Stimulated activated CD4-positive, alpha-beta T cell treated with anti-CD3 and anti-CD28 coated beads, Interleukin-12 subunit alpha, Interleukin-12 subunit beta, amount 100 ng/mL, for 24 hours (primary cell): ENCODE measurements around the gene CD63.

Experiments used
- DNase-seq, 2 experiments: peaks; one replicate each; pipeline ENCODE4 v3.0.0-alpha.2; 2020; ENCODE audit warnings: low read depth in 2 of 2

The CD63 gene

DNA sequence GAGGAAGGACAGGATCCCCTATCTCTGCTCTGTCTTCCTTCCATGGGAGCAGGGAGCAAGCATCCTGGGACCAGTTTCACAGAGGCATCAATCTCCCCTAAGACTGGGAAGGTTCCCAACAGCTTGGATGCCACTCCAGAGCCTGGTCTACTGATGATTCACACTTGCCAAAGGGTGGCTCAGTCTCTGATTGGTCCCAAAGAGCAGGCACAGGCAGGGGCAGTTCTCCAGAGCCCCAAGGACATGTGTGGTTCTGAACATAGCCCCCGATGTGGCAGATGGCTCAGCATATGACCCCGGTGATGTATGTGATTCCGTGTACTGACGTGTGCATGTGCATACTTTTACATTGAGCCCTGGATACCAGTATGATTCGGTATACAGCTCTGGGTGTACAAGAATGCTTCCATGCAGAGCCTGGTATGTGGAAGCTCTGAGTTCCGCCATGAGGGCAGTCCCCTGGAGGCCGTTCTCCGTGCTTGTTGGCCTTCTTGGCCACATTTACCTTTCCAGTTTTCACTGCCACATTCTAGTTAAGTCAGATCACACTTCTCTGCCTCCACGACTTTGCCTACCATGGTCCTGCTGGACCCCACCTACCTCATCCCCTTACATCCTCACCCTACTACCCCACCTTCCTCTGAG is 42.3 kb downstream of the CD63 start:
- DNase-seq, result no peak

DNA sequence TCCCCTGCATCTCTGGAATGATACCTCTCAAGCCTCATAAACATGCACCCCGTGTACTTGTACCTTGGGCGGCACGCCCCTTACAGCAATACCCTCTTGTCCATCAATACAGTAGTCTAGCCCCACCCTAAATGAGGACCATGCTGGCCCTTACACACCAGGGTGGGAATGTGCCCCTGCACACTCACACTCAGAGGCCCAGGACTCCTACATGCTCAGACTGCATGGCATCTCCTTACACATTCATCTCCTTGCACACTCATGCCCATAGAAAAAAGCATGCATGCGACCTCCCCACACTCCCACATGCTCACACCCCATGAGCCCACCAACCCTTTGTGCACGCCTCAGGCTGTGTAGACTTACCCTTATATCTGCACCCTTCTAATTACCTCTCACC is 43.1 kb downstream of the CD63 start:
- no peak for DNase-seq

DNA sequence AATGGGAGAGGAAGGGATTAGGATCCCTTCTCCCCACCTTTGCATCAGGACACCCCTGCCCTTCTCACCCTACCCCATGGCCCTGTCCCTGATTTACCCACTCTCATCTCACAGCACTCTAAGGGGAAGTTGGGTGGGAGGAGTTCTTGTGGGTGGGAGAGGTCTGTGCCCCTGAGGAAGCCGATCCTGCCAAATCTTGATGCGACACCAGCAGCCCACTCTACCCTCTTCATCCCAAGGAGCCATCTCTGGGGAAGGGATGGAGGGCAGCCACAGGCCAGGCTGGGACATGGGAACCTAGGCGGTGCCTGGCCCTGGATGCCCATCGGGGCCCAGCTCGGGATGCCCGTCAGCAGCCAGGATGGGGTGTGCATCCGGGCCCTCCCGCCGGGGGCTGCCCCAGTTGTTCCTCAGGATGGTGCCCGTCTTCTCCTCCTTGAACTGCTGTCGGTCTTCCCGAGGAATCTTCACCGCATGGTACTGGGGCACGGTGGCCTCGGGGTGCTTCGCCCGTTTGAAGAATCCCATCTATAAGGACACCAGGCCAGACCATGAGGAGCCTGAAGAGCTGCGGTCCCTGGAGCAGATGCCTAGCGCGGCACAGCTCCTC is 43.9 kb downstream of the CD63 start:
- no peak for DNase-seq

DNA sequence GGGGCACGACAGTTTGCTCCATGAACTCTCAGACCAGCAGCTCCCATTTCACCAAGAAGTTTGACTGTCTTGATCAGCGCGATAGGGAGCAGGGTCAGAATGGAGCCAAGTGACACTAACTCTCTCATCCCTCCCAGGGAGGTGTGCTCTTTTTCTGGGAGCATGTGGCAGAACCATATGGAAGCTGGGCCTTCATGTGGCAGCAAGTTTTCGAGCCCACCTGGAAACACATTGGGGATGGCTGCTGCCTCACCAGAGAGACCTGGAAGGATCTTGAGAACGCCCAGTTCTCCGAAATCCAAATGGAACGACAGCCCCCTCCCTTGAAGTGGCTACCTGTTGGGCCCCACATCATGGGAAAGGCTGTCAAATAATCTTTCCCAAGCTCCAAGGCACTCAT is 45.1 kb downstream of the CD63 start:
- DNase-seq, result no peak

DNA sequence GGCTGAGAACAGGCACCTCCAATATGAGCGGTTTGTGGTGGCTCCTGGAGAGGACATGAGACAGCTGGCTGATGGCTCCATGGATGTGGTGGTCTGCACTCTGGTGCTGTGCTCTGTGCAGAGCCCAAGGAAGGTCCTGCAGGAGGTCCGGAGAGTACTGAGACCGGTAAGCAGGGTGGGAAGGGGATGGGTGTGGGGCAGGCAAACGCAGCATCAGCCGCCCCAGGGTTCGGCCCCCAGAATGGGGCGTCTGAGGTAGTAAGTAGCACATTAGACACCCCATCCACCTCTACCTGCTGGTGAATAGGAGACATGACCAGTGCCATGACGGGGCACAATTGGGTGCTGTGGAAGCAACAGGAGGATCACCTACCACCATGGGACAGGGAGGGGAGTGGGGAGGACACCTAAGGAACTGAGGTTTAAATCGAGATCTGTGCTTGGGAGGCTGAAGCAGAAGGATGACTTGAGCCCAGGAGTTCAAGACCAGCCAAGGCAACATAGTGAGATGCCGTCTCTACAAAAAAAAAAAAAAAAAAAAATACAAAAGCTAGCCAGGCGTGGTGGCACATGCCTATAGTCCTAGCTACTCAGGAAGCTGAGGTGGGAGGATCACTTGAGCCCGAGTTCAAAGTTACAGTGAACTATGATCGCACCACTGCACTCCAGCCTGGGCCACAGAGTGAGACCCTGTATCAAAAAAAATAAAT is 46.6 kb downstream of the CD63 start:
- no peak for DNase-seq

DNA sequence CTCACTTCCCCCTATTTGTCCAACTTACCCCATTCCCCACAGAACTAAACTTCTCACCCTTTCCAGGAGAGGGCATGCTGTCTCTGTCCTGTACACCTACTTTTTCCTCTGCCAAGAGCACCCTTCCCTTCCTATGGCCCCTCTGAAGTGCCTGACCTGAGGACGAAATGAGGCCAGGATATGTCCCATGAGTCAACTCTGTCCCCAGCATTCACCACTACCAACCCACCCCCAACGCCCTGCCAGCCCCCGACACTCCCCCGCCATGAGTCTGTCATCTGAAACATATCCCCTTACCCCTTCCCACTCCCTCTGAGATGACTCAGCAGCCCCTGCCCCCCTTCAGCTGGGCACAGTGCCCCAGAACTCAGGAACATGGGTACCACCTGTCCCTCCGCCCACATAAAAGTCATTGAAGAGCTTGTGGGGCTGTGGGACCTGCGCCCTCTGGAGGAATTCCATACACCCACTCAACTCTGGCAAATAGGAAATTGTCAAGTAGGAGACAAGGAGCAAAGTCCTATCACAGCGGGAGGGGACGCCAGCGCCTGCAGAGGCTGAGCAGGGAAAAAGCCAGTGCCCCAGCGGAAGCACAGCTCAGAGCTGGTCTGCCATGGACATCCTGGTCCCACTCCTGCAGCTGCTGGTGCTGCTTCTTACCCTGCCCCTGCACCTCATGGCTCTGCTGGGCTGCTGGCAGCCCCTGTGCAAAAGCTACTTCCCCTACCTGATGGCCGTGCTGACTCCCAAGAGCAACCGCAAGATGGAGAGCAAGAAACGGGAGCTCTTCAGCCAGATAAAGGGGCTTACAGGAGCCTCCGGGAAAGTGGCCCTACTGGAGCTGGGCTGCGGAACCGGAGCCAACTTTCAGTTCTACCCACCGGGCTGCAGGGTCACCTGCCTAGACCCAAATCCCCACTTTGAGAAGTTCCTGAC is 47.4 kb downstream of the CD63 start:
- no peak for DNase-seq

DNA sequence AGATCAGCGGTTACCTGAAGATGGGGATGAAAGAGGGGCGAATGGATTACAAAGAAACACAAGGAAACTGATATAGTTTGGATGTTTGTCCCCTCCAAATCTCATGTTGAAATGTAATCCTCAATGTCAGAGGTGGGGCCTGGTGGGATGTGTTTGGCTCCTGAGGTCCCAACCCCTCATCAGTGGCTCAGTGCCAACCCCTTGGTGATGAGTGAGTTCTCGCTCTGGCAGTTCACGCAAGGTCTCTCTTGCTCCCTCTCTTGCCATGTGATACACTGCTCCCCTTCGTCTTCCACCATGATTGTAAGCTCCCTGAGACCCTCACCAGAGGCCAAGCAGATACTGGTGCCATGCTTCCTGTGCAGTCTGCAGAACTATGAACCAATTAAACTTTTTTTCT is 49.1 kb downstream of the CD63 start:
- DNase-seq, result no peak

DNA sequence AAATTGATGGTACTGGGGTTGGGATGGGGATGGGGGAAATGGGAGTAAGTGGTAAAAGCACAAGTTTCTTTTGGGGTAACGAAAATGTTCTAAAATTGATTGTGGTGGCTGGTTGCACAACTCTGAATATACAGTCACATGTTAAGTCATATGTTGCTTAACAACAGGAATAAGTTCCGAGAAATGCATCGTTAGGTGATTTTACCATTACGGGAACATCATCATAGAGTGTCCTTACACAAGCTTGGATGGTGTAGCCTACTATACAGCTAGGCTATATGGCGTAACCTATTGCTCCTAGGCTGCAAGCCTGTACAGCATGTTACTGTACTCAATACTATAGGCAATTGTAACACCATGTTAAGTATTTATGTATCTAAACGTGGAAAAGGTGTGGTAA is 52.1 kb downstream of the CD63 start:
- no peak for DNase-seq

DNA sequence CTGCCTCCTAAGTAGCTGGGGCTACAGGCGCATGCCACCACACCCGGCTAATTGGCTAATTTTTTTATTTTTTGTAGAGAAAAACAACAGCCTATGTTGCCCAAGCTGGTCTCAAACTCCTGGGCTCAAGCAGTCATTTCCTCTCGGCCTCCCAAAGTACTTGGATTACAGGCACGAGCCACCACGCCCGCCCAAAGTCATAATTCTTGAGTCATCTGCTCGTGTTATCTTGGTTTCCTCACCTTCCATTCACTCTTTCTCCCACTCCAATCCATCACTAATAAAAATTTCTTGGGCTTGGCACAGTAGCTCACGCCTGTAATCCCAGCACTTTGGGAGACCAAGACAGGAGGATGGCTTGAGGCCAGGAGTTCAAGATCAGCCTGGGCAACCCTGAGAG is 53.1 kb downstream of the CD63 start:
- DNase-seq, result no peak
